Suppressor macrophage treated with lipopolysaccharide for 4 hours (primary cell): ENCODE data around the gene CASP6.
A peak's percentile ranks its signal among the peaks of the same experiment; 100 is the strongest.
"Not testable (repeated sequence)": the region's sequence is repeated elsewhere in the genome, so short reads cannot be mapped to it uniquely, and the experiment has no call there.

ENCODE experiments used
- DNase-seq: peaks from one replicate; pipeline ENCODE4 v3.0.0-alpha.2; 2020

Gene CASP6

GRCh38 chr4:109718759-109719158 lies 15.5 kb upstream of the CASP6 start:
- no peak for DNase-seq

- DNase-seq = no peak
Measured at GRCh38 chr4:109713500-109713899, 10.3 kb upstream of the CASP6 start.

- DNase-seq = no peak
Measured at GRCh38 chr4:109708990-109709389, 5.7 kb upstream of the CASP6 start.

DNA sequence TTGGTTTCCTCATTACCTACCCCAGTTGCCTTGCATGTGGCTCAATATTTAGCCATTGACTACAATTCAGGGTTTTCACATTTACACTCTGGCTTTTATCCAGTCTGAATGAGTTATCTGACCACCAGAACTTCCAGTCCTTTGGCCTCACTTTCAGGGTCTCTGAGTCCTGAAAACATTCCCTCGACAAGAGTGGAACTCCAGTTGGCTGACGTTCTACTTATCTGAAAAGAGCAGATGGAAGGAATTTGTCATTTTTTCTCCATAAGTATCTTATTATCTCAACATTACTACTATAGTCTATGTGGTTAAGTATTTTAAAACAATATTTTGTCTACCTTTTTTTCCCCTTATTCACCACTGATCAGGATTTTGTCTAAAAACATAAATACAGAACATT lies 5.2 kb upstream of the CASP6 start:
- DNase-seq = no peak

- DNase-seq = peak; percentile 35
Measured at GRCh38 chr4:109703664-109704361, 568 bp upstream of the CASP6 start.

GRCh38 chr4:109701566-109702410 lies 1.5 kb downstream of the CASP6 start:
- DNase-seq = no peak

DNA sequence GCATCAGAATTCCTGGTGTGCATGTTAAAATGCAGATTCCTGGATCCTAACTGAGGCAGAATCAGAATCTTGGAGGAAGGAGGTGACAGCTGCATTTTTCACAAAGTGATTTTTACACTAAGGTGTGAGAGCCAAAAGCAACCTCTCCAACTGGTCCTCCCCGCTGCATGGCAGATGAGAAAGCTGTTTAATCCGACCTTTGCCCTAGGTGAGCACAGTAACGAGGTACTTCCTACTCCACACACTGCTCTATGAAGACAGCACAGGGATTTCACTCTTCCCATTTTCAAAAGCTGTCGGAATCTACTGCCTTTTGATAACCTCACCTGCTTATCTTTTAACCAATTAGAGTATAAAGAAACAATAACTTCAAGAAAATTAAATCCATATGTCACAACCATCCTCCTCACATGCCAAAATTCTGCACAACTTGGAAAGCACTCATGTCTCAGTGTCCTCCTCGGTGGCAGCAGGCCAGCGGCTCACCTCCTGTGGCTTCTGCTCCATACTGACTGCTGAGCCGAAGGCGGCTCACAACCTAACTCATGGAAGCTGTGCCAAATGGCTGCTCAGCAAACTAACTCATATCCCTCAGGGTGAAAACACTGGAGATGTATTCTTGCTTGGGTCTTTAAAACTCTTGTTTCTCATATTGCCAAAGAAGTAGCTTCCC lies 3.6 kb downstream of the CASP6 start:
- DNase-seq = no peak

GRCh38 chr4:109698656-109699055 lies 4.6 kb downstream of the CASP6 start:
- no peak for DNase-seq

GRCh38 chr4:109691411-109691920 lies 11.8 kb downstream of the CASP6 start:
- no peak for DNase-seq

DNA sequence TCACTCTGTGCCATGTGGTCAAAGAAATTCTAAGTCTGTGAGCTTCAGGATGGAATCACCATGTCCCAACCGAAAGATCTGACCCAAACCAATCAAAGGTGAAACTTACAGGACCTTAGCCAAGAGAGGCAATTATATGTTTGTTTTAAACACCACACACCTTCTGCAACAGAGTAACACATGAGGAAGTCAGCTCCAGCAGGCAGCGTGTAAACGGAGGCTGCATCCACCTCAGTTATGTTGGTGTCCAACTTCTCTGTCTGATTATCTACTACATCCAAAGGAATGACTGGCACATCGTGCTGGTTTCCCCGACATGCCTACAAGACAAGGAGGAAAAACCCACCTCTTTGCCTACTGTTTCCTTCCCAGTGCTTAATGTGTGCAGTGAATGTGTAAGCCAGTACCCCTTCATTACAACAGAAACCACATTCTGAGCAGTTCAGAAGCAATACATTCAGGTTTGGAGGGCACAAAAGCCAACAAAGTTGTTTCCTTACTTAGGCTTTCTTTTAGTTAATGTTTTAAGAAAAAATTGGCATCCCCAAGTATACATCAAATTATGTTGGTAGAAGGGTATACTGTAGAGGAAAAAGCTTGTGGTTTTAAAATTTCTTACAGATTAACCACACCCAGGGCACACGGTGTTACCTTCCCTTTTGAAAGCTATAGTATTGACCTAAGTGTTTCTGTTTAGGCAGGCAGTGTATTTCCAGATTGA lies 12.4 kb downstream of the CASP6 start:
- DNase-seq = no peak

DNA sequence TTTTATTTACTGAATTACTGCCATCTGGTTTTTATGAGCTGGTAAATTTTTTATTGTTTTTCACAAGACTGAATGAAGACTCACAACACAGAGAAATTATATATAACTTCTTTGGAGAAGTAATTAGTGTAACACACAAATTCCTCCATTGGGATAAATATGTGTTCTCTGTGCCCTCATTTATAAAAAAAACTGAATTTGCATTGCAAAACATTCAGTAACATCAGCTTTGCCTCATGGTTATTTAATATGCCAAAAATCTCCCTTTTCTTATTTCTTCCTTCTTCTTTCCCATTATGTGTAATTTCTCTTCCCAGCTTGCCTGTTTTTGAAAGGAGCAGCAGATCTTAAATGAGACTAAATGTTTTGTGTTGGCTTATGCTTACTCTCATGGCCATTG lies 18.5 kb downstream of the CASP6 start:
- no peak for DNase-seq

DNA sequence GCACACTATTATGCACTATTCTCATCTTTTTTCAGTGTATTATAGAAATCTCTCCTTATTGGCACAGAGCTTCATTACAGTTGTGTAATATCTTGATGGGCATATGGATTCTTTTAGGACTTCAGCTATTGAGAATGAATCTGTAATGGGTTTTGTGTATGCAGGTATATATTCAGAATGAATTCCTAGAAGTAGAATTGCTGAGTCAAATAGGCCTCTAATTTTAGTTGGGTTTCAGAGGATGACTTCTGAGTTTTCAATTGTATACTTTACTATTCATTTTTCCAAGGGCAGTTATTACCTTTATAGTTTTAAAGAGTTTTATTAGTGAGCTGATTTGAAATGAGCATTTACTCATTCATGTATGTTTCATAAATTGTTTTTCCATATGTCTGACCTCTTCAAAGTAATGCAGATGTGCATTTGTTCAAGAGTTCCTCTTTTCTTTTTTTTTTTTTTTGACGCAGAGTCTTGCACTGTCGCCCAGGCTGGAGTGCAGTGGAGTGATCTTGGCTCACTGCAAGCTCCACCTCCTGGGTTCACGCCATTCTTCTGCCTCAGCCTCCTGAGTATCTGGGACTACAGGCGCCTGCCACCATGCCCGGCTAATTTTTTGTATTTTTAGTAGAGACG lies 19.5 kb downstream of the CASP6 start:
- DNase-seq = peak; percentile 5

- no peak for DNase-seq
Measured at GRCh38 chr4:109682875-109683274, 20.4 kb downstream of the CASP6 start.

GRCh38 chr4:109678925-109679324 lies 24.3 kb downstream of the CASP6 start:
- DNase-seq = not testable (repeated sequence)

DNA sequence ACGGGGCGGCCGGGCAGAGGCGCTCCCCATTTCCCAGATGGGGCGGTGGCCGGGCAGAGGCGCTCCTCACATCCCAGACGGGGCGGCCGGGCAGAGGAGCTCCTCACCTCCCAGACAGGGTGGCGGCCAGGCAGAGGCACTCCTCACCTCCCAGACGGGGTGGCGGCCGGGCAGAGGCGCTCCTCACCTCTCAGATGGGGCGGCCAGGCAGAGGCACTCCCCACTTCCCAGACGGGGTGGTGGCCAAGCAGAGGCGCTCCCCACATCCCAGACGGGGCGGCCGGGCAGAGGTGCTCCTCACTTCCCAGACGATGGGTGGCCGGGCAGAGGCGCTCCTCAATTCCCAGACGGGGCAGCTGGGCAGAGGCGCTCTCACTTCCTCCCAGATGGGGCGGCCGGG lies 24.8 kb downstream of the CASP6 start:
- not testable (repeated sequence) for DNase-seq

DNA sequence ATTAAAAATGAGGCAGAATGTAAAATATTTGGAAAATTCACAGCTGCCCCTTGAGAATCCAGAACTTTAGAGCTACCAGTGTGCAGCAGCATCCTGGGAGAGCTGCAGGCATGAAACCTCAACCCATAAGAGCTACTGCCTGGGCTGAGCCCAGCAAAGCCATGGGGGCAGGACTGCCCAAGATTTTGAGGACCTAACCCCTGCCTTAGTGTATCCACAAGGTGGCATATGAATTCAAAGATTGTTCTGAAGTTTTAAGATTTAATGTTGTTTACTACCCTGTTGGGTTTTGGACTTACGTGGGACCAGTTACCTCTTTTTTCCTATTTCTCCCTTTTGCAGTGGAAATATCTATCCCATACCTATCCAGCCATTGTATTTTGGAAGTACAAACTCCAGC lies 26.4 kb downstream of the CASP6 start:
- DNase-seq = no peak

- no peak for DNase-seq
Measured at GRCh38 chr4:109675843-109676242, 27.4 kb downstream of the CASP6 start.

DNA sequence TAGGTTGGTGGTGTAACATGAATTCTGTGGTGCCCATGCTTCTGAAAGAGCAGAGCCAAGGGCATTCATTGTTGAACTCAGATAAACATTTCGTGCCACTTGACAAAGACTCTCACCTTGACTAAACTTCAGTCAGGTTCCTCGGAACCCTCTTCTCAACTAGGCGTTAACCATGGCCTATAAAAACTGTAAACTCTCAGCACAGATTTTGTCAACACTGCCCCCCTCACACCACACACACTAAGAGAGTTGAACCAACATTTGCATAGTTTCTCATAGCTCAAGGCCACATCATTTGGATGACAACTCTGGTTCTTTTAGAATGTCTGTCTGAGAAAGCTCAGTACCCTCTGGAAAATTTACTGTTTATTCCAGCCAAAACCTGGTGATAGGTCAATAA lies 28.1 kb downstream of the CASP6 start:
- no peak for DNase-seq

GRCh38 chr4:109673303-109673702 lies 29.9 kb downstream of the CASP6 start:
- no peak for DNase-seq

DNA sequence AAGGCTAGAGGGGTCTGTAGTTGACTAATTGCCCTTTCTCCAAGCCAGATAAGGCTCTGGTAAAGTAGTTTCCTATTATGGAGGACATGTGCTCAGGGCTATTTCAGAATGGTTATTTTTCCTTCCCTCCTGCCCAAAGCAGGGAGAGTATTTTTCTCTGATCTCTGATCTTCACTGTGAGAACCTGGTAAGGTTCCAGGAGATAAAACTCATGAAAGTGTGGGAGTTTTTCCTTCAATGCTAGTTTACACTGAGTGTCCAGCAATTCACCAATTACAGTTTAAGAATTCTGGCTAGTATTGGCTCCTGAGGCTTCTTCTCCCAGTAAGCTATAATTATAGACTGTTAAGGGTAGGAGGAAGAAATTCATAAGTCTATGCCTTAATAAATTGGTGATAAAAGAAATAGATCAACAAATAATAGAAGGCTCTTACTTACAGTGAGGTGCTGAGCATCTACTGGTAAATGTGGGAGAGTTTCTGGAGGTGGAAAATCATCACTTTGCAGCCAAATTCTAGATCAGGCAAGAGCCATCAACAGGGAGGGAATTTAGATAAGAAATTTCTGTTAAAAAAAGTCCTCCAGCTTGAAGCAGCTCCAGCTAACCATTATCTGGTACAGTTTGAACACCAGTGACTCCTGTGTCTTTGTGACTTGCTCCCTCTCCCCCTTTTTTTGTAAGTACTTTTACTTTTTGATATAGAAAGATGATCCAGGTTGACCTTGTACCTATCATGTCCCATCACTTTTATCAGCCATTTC lies 30.9 kb downstream of the CASP6 start:
- no peak for DNase-seq

GRCh38 chr4:109671350-109671749 lies 31.9 kb downstream of the CASP6 start:
- DNase-seq = no peak
